Spleen (tissue), 11 donors: Measurements from ENCODE around the gene VPS8. TPM values are rescaled to one million over a fixed set of nuclear protein-coding genes. Genes with fewer than 3 reads are reported as not detected.

ENCODE experiments used
- DNase-seq: peaks from one replicate; pipeline ENCODE4 v3.0.0-alpha.2; 2020
- H3K27ac ChIP-seq, 8 donors: fragments of 200-600 bp; sonication (generic) in 7 of 8; 1 replicate in 4 of 8; 2 replicates in 4 of 8; pipeline versions ENCODE4 v1.5.0 to v1.8.0; 2016 to 2021; ENCODE audit warnings: inconsistent platforms in 4 of 8, mild to moderate bottlenecking in 4 of 8, moderate library complexity in 1 of 8
- H3K27me3 ChIP-seq, 7 donors: fragments of 200-600 bp; sonication (generic) in 6 of 7; replicated peaks in 1 of 7; 1 replicate in 4 of 7; 2 replicates in 3 of 7; pipeline versions ENCODE4 v1.5.0 to v1.8.0; 2016 to 2021; ENCODE audit warnings: inconsistent platforms in 3 of 7, mild to moderate bottlenecking in 1 of 7
- H3K36me3 ChIP-seq, 6 donors: fragments of 200-600 bp; sonication (generic) in 5 of 6; 1 replicate in 4 of 6; 2 replicates in 2 of 6; pipeline versions ENCODE4 v1.5.0 to v1.8.0; 2016 to 2021; ENCODE audit warnings: inconsistent platforms in 2 of 6
- H3K4me1 ChIP-seq, 6 donors: fragments of 200-600 bp; sonication (generic) in 5 of 6; 1 replicate in 3 of 6; 2 replicates in 3 of 6; pipeline versions ENCODE4 v1.5.0 to v1.8.0; 2016 to 2021; ENCODE audit warnings: inconsistent platforms in 3 of 6
- H3K4me3 ChIP-seq, 8 donors: fragments of 200-600 bp; sonication (generic) in 7 of 8; 1 replicate in 4 of 8; 2 replicates in 4 of 8; pipeline versions ENCODE4 v1.5.0 to v1.8.0; 2016 to 2021; ENCODE audit warnings: inconsistent platforms in 4 of 8, mild to moderate bottlenecking in 4 of 8, moderate library complexity in 2 of 8
- H3K9me3 ChIP-seq, 8 donors: fragments of 200-600 bp; sonication (generic) in 7 of 8; 1 replicate in 4 of 8; 2 replicates in 4 of 8; pipeline versions ENCODE4 v1.5.0 to v1.8.0; 2016 to 2021; ENCODE audit warnings: inconsistent platforms in 4 of 8
- CTCF ChIP-seq, 11 experiments: fragments of 200-600 bp in 7 of 11; fragments of 450-650 bp in 4 of 11; sonication (generic) in 4 of 11; IDR thresholded peaks in 8 of 11; conservative IDR thresholded peaks in 3 of 11; 1 replicate in 7 of 11; 2 replicates in 4 of 11; pipeline versions ENCODE4 v1.4.0 to v1.8.0; 2016 to 2021; ENCODE audit warnings: antibody characterized with exemption in 11 of 11, inconsistent platforms in 4 of 11, mild to moderate bottlenecking in 1 of 11
- POLR2A ChIP-seq, 3 donors: fragments of 450-650 bp; IDR thresholded peaks; one replicate each; pipeline ENCODE4 v1.5.1; 2017; ENCODE audit warnings: antibody characterized with exemption in 3 of 3, mild to moderate bottlenecking in 1 of 3
- POLR2AphosphoS5 ChIP-seq, 3 donors: sonication (generic); formaldehyde crosslinking; IDR thresholded peaks; one replicate each; pipeline ENCODE4 v1.5.1; 2017; ENCODE audit warnings: antibody characterized with exemption in 3 of 3
- WGBS, 5 donors: extraction: QIAGEN DNeasy Blood & Tissue Kit in 3 of 5; methylation state at CpG; one replicate each; pipeline versions ENCODE4 v1.1.5 to v1.1.7; 2013 to 2018; 5-methylcytosine and 5-hydroxymethylcytosine counted together
- intact Hi-C: fragments of 100-400 bp; cut with DNase I; formaldehyde crosslinking; loops from one replicate; pipeline ENCODE4 v1.15.0; 2023; ENCODE audit warnings: low total_unique reads
- polyA plus RNA-seq, 3 donors: library from polyadenylated mRNA; stranded (reverse); fragments of 200-250 nt; gene quantifications; one replicate each; pipeline ENCODE4 v1.2.1, GENCODE V29; 2013
- total RNA-seq, 7 donors: library from RNA; depleted of rRNA in 3 of 7; stranded (reverse); fragments of >200 nt in 3 of 7; fragmentation: NEBNext Ultra II Directional in 4 of 7; extraction: Animal tissue kit (Norgen Biotek cat#: 25700) in 4 of 7; gene quantifications; one replicate each; pipeline versions ENCODE4 v1.1.0 to v1.2.1, GENCODE V29; 2016 to 2021
- donor health status: healthy with polysubstance abuse.
- donor health status: DM: no; HTN: no; CAD: no; lungs with moderate emphysema.
- donor health status: DM: no; HTN: no; CAD: no.
- donor health status: Bipolar disorder and iron deficiency.
- donor health status: healthy.
- donor health status: DM: no; HTN: no; CAD: no.
- donor health status: DM: yes; HTN: yes; CAD: no.

Gene VPS8
- total and polyA plus RNA-seq, 10 donors, result 9.1 to 169 (median 97.5) TPM

GRCh38 chr3:184907681-184908649 is 96.0 kb downstream of the VPS8 start:
- Histone ChIP-seq H3K27me3 (no peaks in the 10 kb centered on the region), H3K27ac (no peak overlapping the region), H3K36me3 (peaks cover 0 to 85% (median 23%) of the 10 kb centered on the region in 6 donors), H3K4me3 (no peak overlapping the region), H3K9me3 (peaks cover 0 to 12% (median 8%) of the 10 kb centered on the region in 8 donors), H3K4me1 (no peaks in the 10 kb centered on the region)
- intact Hi-C loops, result no loop called here
- 94 to 97% (median 97%) methylated on average over 6 to 14 of the region's 14 CpGs for WGBS, 5 donors
- DNase-seq, result no peak
- TF ChIP-seq POLR2AphosphoS5 (IDR thresholded peaks at IDR 0.05), result no peak
- no peak for TF ChIP-seq CTCF (IDR thresholded peaks at IDR 0.05 in 8 of 11, conservative IDR thresholded peaks at IDR 0.05 in 3 of 11)
- no peak for TF ChIP-seq POLR2A (IDR thresholded peaks at IDR 0.05)

DNA sequence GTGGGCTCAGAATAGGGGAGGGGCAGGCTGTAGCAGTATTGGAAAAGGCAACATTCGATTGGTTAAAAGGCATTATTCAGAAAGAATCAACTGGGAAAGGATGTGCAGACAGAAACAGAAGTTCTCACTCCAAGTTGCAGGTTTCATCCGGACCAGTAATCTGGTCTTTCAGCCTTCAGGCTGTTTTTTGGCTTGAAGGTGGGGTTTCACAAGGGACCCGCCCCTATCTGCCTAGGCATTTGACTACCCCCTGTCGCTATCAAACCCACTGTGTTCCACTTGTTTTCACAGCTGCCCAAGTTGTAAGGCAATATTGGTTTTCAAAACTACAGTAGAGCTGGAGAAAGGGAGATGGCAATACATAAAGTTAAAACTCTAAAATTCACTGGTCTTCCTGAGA is 96.9 kb downstream of the VPS8 start:
- peaks cover 0 to 12% (median 5%) of the 10 kb centered on the region in 8 donors for H3K9me3 ChIP-seq
- H3K27me3 ChIP-seq, result no peaks in the 10 kb centered on the region
- H3K27ac ChIP-seq, result no peak overlapping the region
- WGBS, 5 donors, result 92 to 96% (median 95%) methylated on average over 4 of the region's 4 CpGs
- TF ChIP-seq POLR2AphosphoS5 (IDR thresholded peaks at IDR 0.05), result no peak
- no peak for TF ChIP-seq POLR2A (IDR thresholded peaks at IDR 0.05)
- no peak for TF ChIP-seq CTCF (IDR thresholded peaks at IDR 0.05 in 8 of 11, conservative IDR thresholded peaks at IDR 0.05 in 3 of 11)
- no peak for DNase-seq
- H3K4me3 ChIP-seq, result no peak overlapping the region
- intact Hi-C loops, result no loop called here
- H3K36me3 ChIP-seq, result peaks cover 0 to 85% (median 18%) of the 10 kb centered on the region in 6 donors
- H3K4me1 ChIP-seq, result no peaks in the 10 kb centered on the region

- H3K4me3 ChIP-seq, result no peak overlapping the region
- H3K9me3 ChIP-seq, result no peaks in the 10 kb centered on the region
- no peaks in the 10 kb centered on the region for H3K27me3 ChIP-seq
- no peak for DNase-seq
- TF ChIP-seq POLR2A (IDR thresholded peaks at IDR 0.05) (no peak), CTCF (IDR thresholded peaks at IDR 0.05 in 8 of 11, conservative IDR thresholded peaks at IDR 0.05 in 3 of 11) (no peak), POLR2AphosphoS5 (IDR thresholded peaks at IDR 0.05) (no peak)
- peaks cover 0 to 89% (median 24%) of the 10 kb centered on the region in 6 donors for H3K36me3 ChIP-seq
- H3K4me1 ChIP-seq, result no peaks in the 10 kb centered on the region
- intact Hi-C loops, result no loop called here
- WGBS, 5 donors, result 91 to 96% (median 95%) methylated on average over 6 of the region's 6 CpGs
- H3K27ac ChIP-seq, result no peak overlapping the region
Measured at GRCh38 chr3:184910664-184911063, 98.7 kb downstream of the VPS8 start.

- DNase-seq, result no peak
- Histone ChIP-seq H3K4me3 (no peak overlapping the region), H3K4me1 (no peaks in the 10 kb centered on the region), H3K27ac (no peak overlapping the region), H3K36me3 (peaks cover 0 to 98% (median 31%) of the 10 kb centered on the region in 6 donors), H3K27me3 (no peaks in the 10 kb centered on the region), H3K9me3 (no peaks in the 10 kb centered on the region)
- intact Hi-C loops, result no loop called here
- WGBS, 5 donors, result 89 to 95% (median 92%) methylated on average over 4 of the region's 4 CpGs
- TF ChIP-seq CTCF (IDR thresholded peaks at IDR 0.05 in 8 of 11, conservative IDR thresholded peaks at IDR 0.05 in 3 of 11), result no peak
- TF ChIP-seq POLR2A (IDR thresholded peaks at IDR 0.05), result no peak
- TF ChIP-seq POLR2AphosphoS5 (IDR thresholded peaks at IDR 0.05), result no peak
Measured at GRCh38 chr3:184911570-184911969, 99.6 kb downstream of the VPS8 start.
